Sigmoid colon (tissue), 7 donors: ENCODE measurements around the gene ANO2. TPM values are rescaled to one million over a fixed set of nuclear protein-coding genes. Genes with fewer than 3 reads are reported as not detected.

Source experiments
- DNase-seq: peaks from one replicate; pipeline ENCODE4 v3.0.0-alpha.2; 2019
- H3K27ac ChIP-seq, 4 donors: fragments of 200-600 bp; sonication (generic); one replicate each; pipeline ENCODE4 v1.5.1; 2016 to 2019; ENCODE audit warnings: mild to moderate bottlenecking in 1 of 4
- H3K27me3 ChIP-seq, 3 donors: fragments of 200-600 bp; sonication (generic); one replicate each; pipeline ENCODE4 v1.5.1; 2019; ENCODE audit warnings: mild to moderate bottlenecking in 1 of 3
- H3K36me3 ChIP-seq, 4 donors: fragments of 200-600 bp; sonication (generic); one replicate each; pipeline ENCODE4 v1.5.1; 2016 to 2019
- H3K4me1 ChIP-seq, 4 donors: fragments of 200-600 bp; sonication (generic); one replicate each; pipeline ENCODE4 v1.5.1; 2017 to 2019
- H3K4me3 ChIP-seq, 4 donors: fragments of 200-600 bp; sonication (generic); one replicate each; pipeline ENCODE4 v1.5.1; 2017 to 2019; ENCODE audit warnings: mild to moderate bottlenecking in 2 of 4, moderate library complexity in 1 of 4
- H3K9me3 ChIP-seq, 4 donors: fragments of 200-600 bp in 3 of 4; sonication (generic) in 3 of 4; one replicate each; pipeline versions ENCODE4 v1.5.1 to v1.6.1; 2013 to 2019
- CTCF ChIP-seq, 4 experiments: fragments of 450-650 bp in 3 of 4; fragments of 200-600 bp in 1 of 4; IDR thresholded peaks; one replicate each; pipeline ENCODE4 v1.5.1; 2016 to 2019; ENCODE audit warnings: antibody characterized with exemption in 4 of 4, mild to moderate bottlenecking in 3 of 4, moderate library complexity in 2 of 4
- EP300 ChIP-seq, 4 donors: sonication (generic); formaldehyde crosslinking; IDR thresholded peaks; one replicate each; pipeline ENCODE4 v1.6.1; 2017; ENCODE audit warnings: antibody characterized with exemption in 4 of 4
- POLR2A ChIP-seq, 2 donors: fragments of 450-650 bp; IDR thresholded peaks; one replicate each; pipeline ENCODE4 v1.6.1; 2016; ENCODE audit warnings: antibody characterized with exemption in 2 of 2, mild to moderate bottlenecking in 2 of 2, moderate library complexity in 2 of 2
- POLR2AphosphoS5 ChIP-seq, 4 donors: sonication (generic); formaldehyde crosslinking; IDR thresholded peaks; one replicate each; pipeline ENCODE4 v1.6.1; 2017; ENCODE audit warnings: antibody characterized with exemption in 4 of 4
- WGBS, 2 donors: extraction: QIAGEN DNeasy Blood & Tissue Kit; methylation state at CpG; one replicate each; pipeline ENCODE4 v1.1.7; 2013; 5-methylcytosine and 5-hydroxymethylcytosine counted together
- intact Hi-C: fragments of 100-400 bp; cut with DNase I; formaldehyde crosslinking; loops from one replicate; pipeline ENCODE4 v1.15.1; 2023
- polyA plus RNA-seq, 3 donors: library from polyadenylated mRNA; stranded (reverse); fragments of 200-250 nt; gene quantifications; one replicate each; pipeline ENCODE4 v1.2.3, GENCODE V29; 2013
- total RNA-seq, 4 donors: library from RNA; depleted of rRNA; stranded (reverse); fragments of >200 nt; gene quantifications; one replicate each; pipeline ENCODE4 v1.1.0, GENCODE V29; 2016
- donor health status: healthy with polysubstance abuse.
- donor health status: Bipolar disorder and iron deficiency.
- donor health status: healthy.

The ANO2 gene
- total and polyA plus RNA-seq, 7 donors = 0.46 to 4.3 (median 1.8) TPM; not detected in 1

GRCh38 chr12:5776091-5776490 lies 169.0 kb downstream of the ANO2 start:
- intact Hi-C loops = no loop called here
- no peak for DNase-seq
- no peaks in the 10 kb centered on the region for H3K4me1 ChIP-seq
- no peak overlapping the region for H3K27ac ChIP-seq
- no peaks in the 10 kb centered on the region for H3K9me3 ChIP-seq
- H3K27me3 ChIP-seq = no peaks in the 10 kb centered on the region
- H3K36me3 ChIP-seq = no peaks in the 10 kb centered on the region
- H3K4me3 ChIP-seq = no peak overlapping the region
- 96 to 97% methylated on average over 4 of the region's 4 CpGs for WGBS, 2 donors
- TF ChIP-seq POLR2AphosphoS5 (IDR thresholded peaks at IDR 0.05) = no peak
- no peak for TF ChIP-seq POLR2A (IDR thresholded peaks at IDR 0.05)
- TF ChIP-seq CTCF (IDR thresholded peaks at IDR 0.05) = no peak
- TF ChIP-seq EP300 (IDR thresholded peaks at IDR 0.05) = no peak

- intact Hi-C loops = no loop called here
- DNase-seq = no peak
- Histone ChIP-seq H3K36me3 (no peaks in the 10 kb centered on the region), H3K27me3 (no peaks in the 10 kb centered on the region), H3K27ac (no peak overlapping the region), H3K9me3 (no peaks in the 10 kb centered on the region), H3K4me1 (no peaks in the 10 kb centered on the region), H3K4me3 (no peak overlapping the region)
- WGBS, 2 donors = 79 to 82% methylated on average over 3 of the region's 3 CpGs
- no peak for TF ChIP-seq POLR2AphosphoS5 (IDR thresholded peaks at IDR 0.05)
- TF ChIP-seq POLR2A (IDR thresholded peaks at IDR 0.05) = no peak
- TF ChIP-seq EP300 (IDR thresholded peaks at IDR 0.05) = no peak
- no peak for TF ChIP-seq CTCF (IDR thresholded peaks at IDR 0.05)
Measured at GRCh38 chr12:5773550-5773949, 171.5 kb downstream of the ANO2 start.

DNA sequence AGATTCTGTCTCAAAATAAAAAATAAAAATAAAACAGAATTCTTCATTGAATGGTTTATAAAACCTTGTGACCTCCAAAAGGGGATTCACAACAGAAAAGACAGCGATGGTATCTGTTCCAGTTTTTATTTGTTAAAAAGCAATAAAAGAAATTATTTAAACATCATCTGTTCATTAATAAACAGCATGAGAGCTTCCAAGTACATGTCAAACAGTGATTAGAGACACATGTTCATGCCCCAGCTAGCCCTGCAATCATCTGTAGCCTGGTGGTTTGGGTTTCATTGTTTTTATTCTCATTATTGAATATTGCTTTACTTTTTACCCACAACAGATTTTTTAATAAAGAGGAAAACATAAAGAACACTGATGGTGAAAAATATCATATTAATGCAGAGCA lies 173.3 kb downstream of the ANO2 start:
- Histone ChIP-seq H3K9me3 (no peaks in the 10 kb centered on the region), H3K27ac (no peak overlapping the region), H3K27me3 (no peaks in the 10 kb centered on the region), H3K36me3 (no peaks in the 10 kb centered on the region), H3K4me1 (no peaks in the 10 kb centered on the region), H3K4me3 (no peak overlapping the region)
- TF ChIP-seq POLR2A (IDR thresholded peaks at IDR 0.05) (no peak), CTCF (IDR thresholded peaks at IDR 0.05) (no peak), EP300 (IDR thresholded peaks at IDR 0.05) (no peak), POLR2AphosphoS5 (IDR thresholded peaks at IDR 0.05) (no peak)
- 70 to 74% methylated on average over 1 of the region's 1 CpG for WGBS, 2 donors
- DNase-seq = no peak
- intact Hi-C loops = no loop called here

DNA sequence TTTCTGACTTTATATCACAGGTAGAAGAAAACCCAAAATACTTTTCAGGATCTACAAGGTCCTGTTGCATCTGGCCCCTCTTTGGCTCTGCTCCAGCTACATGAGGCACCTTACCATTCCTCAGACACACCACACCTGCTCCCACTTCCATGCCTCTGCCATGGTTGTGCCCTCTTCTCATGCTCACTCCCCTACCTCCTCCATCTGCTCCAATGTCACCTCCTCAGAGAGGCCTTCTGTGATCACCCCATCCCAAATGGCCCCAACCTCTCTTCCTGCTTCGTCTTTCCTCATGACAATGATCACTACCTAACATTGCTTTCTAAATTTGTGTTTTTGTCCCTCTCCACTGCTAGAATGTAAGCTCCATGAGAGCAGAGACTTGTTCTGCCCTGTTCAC lies 174.3 kb downstream of the ANO2 start:
- DNase-seq = no peak
- no peak overlapping the region for H3K4me3 ChIP-seq
- TF ChIP-seq POLR2A (IDR thresholded peaks at IDR 0.05) (no peak), CTCF (IDR thresholded peaks at IDR 0.05) (no peak), POLR2AphosphoS5 (IDR thresholded peaks at IDR 0.05) (no peak), EP300 (IDR thresholded peaks at IDR 0.05) (no peak)
- H3K36me3 ChIP-seq = no peaks in the 10 kb centered on the region
- intact Hi-C loops = no loop called here
- 82 to 89% methylated on average over 1 of the region's 1 CpG for WGBS, 2 donors
- H3K9me3 ChIP-seq = no peaks in the 10 kb centered on the region
- no peaks in the 10 kb centered on the region for H3K27me3 ChIP-seq
- no peaks in the 10 kb centered on the region for H3K4me1 ChIP-seq
- H3K27ac ChIP-seq = no peak overlapping the region

- Histone ChIP-seq H3K27ac (no peak overlapping the region), H3K27me3 (no peaks in the 10 kb centered on the region), H3K9me3 (no peaks in the 10 kb centered on the region), H3K4me1 (no peaks in the 10 kb centered on the region), H3K36me3 (no peaks in the 10 kb centered on the region), H3K4me3 (no peak overlapping the region)
- TF ChIP-seq POLR2AphosphoS5 (IDR thresholded peaks at IDR 0.05) (no peak), EP300 (IDR thresholded peaks at IDR 0.05) (no peak), POLR2A (IDR thresholded peaks at IDR 0.05) (no peak), CTCF (IDR thresholded peaks at IDR 0.05) (no peak)
- intact Hi-C loops = no loop called here
- DNase-seq = no peak
- 77 to 78% methylated on average over 8 of the region's 8 CpGs for WGBS, 2 donors
Measured at GRCh38 chr12:5768581-5769196, 176.4 kb downstream of the ANO2 start.
